Testis (tissue), 2 donors: Measurements from ENCODE around the gene KAT6B.

Experiments used
- CTCF ChIP-seq, 3 experiments: fragments of 450-650 bp in 2 of 3; fragments of 200-600 bp in 1 of 3; sonication (generic) in 1 of 3; IDR thresholded peaks; one replicate each; pipeline ENCODE4 v1.5.1; 2016 to 2019; ENCODE audit warnings: antibody characterized with exemption in 3 of 3, mild to moderate bottlenecking in 2 of 3, moderate library complexity in 1 of 3
- POLR2A ChIP-seq: fragments of 450-650 bp; IDR thresholded peaks from one replicate; pipeline ENCODE4 v1.6.1; 2017; ENCODE audit warnings: antibody characterized with exemption, mild to moderate bottlenecking, moderate library complexity

GRCh38 chr10:75070961-75071428 is 244.6 kb downstream of the KAT6B start:
- TF ChIP-seq POLR2A, result no peak
- TF ChIP-seq CTCF (IDR thresholded peaks at IDR 0.05), result no peak
